HL-60/S4 treated with phorbol 12-myristate 13-acetate at 8.2 ng/mL for 4 days and 3 days (cell line): ENCODE measurements around the gene METTL26.

Source experiments
- in situ Hi-C: fragments of 300-500 bp; cut with MboI; formaldehyde crosslinking; loops from 2 replicates; pipeline ENCODE4 v1.15.0; 2022; ENCODE audit warnings: low sequenced_read_pairs

Gene METTL26

DNA sequence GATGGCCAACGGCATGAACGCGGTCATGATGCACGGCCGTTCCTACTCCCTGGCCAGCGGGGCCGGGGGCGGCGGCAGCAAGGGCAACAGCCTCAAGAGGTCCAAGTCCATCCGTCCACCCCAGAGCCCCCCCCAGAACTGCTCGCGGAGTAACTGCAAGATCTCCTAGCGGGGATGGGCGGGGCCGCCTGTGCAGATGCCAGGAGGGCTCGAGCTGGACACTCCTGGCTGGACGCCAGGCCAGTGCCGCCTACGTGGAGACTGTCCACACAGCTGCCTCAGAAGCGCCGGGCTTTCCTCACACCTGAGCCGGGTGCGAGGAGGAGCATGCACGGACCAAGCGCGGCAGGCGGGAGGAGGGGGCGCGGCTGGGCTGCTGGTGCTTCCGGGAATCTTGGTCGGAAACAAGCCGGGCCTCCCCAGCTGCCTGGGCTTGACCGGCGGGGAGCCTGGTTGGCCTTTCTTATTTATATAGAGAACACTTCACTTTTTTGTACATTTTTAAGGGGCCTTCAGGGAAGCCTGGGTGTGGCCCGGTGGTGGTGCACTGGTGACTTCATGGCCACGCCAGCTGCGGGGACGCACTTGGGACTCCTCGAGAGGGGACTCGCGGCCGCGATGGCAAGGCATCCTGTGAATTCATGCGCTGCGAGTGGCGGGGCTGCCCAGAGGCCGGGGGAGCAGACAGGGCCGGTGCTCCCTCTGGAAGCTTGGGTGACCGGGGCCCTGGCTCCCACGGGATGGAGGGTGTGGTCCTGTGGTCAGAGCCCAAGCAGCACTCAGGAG lies 8.5 kb downstream of the METTL26 start:
- in situ Hi-C loops: no loop called here

DNA sequence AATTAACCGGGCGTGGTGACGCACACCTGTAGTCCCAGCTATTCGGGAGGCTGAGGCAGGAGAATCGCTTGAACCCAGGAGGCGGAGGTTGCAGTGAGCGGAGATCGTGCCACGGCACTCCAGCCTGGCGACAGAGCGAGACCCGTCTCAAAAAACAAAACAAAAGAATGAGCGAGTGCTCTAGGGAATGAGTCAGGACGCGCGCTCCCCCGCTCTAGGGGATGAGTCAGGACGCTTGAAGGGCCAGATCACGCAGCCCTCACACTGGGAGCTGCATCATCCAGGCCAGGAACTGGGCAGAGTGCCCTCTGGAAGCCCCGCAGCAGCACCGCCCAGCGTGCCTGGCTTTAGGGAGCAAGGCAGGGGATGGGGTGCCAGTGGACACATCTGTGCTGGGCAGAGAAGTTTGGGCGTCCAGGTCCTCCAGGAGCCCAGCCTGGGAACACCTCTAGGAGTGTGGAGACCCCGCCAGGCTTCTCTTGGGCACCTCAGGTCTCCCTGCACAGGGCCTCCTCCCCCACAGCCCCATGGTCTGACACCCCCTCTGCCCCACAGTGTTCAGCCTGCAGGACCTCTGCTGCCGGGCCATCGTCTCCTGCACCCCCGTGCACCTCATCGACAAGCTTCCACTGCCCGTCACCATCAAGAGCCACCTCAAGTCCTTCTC lies 9.2 kb downstream of the METTL26 start:
- in situ Hi-C loops: no loop called here

DNA sequence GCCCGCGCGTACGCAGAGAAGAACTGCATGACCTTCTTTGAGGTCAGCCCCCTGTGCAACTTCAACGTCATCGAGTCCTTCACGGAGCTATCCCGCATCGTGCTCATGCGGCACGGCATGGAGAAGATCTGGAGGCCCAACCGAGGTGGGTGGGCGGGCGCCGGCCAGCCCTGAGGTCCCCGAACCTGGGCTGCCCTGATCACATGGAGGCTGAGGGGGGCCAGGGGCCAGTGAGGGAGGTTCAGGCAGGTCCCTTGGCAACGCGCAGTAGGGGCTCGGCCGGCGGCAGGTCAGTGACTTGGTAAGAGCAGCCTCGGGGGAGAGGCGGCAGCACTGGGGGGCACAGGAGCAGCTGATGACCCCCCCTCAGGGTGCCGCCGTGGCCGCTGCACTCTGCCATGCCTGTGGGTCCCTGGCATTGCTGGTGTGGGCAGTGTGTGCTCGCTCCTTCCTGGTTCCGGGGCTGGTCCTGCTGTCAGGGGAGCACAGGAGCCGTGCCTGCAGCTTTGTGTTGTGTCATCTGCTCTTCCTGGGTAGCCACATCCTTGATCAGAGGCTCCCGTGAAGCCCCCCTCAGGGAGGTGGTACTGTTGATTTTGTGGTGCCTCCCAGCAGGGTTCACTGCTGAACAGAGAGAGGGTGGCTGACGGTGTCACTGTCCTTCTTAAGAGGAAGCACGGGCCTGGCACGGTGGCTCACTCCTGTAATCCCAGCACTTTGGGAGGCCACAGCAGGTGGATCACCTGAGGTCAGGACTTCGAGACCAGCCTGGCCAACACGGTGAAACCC lies 9.9 kb downstream of the METTL26 start:
- in situ Hi-C loops: no loop called here

DNA sequence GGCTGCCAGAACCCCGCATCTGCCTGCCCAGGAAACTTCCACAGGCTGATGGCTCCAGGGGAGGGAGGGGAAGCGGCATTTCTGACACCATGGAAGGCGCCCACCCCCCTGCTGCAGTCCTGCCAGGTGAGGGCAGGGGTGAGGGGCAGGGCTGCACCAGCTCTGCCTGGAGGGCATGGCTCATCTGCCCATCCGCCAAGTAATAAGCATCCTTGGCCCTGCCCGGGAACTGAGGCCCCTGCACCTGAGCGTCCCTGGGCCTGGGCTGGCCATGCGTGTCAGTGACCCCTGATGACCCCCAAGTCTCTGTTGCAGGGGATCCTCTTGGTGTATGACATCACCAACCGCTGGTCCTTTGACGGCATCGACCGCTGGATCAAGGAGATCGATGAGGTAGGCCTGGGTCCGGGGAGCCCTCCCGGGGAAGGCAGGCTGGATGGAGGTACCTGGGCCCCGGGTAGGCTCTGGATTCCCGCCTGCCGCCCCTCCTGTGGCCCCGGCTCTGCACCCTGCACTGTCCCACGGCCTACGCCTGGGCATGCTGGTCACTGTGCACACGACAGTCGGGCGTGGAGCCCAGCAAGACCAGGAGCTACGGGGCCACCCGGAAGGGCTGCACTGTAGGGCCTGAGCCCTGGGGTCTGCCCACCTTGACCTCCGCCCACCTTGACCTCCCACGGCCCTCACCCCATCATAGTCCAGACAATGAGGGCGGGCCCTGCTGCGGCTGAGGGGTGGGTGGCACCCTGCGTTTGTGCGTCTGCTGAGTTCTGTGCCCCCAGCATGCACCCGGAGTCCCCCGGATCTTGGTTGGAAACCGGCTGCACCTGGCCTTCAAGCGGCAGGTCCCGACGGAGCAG lies 10.8 kb downstream of the METTL26 start:
- in situ Hi-C loops: no loop called here

DNA sequence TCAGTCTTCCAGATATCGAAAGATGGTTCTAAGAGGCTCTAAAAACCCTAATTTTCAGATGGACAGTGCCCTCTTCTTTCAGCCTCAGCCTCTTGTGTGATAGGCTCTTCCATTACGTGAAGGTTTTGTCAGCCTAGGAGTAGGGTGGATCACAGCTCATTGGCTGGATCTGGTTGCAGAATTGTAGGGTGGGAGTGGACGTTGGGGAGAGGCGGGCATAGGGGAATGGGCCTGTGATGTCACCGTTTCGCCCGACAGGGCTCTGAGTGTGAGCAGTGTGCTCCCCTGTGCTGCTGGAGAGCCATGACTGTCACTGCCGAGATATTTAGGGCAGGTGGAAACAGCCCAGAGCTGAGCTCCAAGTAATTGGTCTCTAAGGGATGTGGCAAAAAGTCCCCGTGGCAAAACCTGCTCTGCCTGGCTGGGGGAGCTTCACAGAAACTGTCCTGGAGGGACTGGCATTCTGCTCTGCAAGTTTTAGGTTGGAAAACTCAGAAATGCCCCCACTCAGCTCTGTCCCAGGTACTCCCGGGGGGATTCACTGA lies 11.5 kb downstream of the METTL26 start:
- in situ Hi-C loops: no loop called here

DNA sequence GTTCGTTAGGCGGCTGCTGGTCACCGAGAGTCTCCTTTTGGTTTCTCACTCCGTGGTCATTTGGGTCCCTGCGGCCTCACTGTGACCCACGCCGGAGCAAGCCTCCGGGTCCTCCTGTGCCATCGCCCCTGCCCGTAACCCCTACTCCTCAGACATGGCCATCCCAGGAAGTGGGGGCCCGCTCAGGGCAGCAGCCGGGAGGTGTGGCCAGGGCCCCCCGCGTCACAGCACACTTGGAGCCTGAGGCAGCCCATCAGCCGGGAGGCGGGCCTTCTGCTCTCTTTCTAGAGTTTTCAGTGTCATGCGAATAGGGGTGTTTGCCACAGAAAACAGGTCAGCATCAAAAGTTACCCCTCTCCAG lies 13.2 kb downstream of the METTL26 start:
- in situ Hi-C loops: no loop called here

DNA sequence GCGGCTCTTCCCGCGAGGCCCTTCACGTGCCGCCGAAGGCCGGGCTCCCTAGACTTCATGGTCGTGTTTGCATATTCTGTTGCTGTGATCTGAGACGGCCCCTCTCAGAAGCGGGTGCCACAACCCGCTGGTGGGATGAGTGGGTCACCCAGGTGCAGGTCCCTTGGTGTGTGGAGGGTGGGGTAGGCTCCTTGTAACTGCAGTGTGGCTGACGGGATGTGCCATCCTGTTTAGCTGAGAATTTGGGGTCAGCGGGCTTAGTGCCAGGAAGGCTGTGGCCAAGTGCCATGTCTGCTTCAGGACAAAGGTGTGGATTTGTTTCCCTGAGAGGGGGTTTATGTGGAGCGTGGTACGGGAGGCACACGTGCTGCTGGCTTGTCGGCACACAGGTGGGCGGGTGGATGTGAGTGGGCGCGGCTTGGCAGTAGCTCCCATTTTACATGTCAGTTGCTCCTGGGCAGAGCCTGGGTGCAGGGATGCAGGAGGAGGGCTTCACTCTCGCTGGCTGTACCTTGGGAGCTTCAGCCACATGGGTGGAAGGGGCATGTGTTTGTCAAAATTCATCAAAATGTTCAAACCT lies 14.5 kb downstream of the METTL26 start:
- in situ Hi-C loops: no loop called here

DNA sequence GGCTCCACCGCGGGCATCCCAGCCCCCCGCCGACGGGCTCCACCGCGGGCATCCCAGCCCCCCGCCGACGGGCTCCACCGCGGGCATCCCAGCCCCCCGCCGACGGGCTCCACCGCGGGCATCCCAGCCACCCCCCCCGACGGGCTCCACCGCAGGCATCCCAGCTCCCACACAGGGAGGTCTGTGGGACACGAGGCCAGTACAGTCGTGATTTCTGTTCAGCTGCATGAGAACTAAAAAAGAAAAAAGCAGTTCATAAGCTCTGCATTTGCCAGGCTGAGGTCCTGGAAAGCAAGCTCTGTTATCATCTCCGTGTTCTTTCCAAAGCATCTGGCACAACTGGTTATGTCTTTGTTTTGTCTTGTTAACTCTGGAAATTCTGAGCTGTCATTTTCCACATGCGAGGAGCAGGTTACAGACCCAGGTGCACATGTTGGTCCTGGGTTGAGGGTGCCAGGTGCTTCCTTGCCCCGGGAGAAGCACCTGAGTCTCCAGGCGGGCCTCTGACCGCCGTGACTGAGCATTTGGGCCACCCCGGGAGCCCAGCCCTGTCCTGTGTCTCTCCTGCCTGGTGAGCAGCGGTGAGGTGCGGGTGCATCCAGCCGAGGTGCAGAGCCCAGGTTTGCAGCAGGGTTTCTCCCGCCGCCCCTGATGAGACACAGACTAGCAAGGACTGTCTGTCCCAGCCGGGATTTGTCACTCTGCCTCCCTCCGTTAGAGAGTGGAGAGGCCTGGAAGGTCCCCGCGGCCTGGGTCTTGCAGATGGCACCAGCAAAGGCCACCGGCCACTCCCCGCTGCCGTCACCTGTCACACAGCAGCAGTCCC lies 15.2 kb downstream of the METTL26 start:
- in situ Hi-C loops: no loop called here

DNA sequence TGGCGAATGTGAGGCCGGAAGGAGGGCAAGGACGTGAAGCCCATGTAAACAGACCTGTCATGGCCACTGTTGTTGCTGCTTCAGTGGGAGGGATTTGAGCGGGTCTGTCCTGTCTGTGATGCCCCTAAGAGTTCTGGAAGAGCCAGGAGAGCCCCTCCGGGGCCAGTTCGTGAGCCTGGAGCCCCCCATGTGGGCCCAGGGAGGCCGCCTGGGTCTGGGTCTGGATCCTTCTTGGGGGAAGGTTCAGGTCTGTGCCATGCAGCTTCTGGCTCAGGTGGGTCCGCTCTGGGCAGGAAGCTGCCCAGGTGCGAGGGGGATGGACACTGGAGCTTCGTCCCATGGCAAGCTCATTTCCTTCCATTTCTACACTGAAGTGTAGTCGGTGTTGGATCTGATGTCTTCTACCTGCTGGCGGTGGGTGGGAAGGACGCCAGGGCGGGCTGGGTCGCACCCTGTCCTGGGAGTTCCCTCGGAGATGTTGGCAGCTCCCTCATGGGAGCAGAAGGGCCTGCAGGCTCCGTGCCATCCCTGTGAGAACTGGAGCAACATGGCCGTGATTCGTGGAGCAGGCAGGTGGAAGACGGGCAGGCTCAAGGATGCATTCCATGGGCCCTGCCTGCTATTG lies 16.5 kb downstream of the METTL26 start:
- in situ Hi-C loops: no loop called here

DNA sequence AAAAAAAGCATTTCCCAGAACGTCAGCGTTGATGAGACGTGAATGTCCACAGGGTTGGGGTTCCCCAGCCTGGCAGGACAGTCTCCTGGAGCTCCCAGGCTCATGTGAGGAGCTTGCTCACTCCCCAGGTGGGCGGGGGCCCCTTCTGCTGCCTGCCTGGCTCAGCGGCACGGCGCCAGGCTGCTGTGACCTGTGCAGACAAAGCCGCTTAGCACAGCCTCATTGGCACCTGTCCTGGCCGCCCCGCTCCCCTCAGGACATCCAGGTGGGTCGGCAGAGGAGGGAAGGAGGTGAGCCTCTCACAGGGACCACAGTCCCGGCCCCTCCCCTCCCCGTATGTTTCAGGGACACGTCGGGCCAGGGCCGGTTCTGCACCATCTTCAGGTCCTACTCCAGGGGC lies 18.2 kb downstream of the METTL26 start:
- in situ Hi-C loops: no loop called here

DNA sequence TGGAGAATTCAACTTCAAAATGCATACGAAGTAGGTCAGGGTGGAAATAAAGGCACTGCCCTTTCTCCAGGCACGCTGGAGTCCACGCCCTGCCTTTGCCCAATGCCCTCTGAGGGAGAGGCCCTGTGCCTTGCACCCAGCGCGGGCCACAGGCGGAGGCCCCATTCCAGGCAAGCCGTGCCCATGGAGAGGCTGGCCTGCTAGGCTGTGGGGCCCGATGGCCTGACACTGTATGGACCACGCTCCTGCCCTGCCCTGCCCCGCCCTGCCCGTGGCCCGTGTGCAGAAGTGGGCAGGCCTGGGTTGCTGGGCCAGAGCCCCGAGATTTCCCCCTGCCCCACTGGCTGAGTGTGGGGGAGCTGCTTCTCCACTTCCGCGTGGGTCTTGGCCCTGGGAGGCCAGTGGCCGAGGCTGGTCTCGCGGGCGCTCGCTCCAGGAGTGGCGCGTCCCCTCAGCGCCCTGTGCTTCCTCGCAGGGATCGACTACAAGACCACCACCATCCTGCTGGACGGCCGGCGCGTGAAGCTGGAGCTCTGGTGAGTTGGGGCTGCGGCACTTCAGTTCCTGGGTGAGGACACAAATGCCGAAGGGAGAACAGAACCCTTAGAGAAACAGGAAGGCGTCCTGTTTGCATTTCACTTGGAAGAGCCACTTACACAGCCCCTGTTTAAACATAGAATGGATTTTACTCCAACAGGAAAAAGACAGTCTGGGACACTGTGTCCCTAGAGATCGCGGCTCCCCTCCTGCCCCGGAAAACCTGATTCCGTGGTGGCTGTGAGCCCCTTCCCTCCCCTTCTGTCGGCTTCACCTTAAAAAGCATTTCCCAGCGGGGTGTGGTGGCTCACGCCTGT lies 19.1 kb downstream of the METTL26 start:
- in situ Hi-C loops: no loop called here

DNA sequence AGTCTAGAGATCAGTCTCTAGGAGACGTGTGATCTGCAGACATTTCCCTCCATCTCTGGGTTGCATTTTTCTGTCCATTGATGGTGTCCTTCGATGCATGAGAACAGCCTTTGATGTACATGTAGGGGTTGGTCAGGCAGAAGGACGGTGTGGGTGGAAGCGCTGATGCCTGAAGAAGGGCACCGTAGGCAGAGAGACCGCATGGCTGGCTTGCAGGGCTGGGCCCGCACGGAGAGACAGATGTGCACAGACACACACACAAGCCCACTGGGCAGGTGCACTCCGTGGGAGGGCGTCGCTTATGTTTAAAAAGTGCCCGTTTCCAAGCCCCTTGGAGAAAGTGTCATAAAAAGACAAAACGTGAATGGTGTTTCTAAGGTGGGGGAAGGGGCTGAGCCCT lies 21.0 kb downstream of the METTL26 start:
- in situ Hi-C loops: no loop called here

DNA sequence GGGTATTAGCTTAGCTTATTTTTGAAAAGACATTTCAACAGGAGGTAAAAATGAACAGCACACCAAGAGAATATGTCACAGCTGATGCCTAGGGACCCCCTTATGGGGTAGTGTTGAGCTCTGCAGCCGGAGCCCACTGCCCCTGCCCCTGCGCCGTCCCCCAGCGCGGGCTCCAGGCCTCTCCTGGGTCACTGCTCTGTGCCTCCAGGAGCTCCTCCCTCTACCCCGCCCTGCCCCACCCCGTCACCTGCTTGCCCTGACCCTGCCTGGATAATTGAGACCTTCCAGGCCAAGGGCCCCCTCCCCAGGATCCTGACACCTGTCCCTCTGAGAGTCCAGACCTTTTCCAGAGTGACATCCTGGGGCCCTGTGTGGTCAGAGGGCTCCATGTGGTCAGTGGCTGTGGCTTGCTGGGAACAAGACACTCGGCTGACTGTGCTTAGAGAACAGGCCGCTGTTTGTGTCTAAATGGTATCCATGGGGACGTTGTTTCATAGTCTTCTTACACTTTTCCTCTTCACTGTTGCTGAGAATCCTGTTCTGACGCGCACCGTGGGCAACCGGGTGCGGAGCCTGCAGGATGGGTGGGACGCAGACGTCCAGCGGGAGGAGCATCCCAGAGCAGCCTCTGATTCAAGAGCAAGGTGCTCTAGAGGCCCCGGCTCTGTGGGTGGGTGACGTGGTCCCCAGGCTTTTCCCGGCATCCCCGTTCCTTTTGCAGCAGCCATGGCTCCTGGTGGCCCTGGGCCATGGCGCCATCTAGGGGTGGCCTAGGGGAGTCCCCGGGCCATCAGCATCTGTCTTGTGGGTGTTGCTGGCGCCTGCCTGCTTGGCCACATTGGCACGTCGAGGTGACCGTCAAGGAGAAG lies 25.4 kb downstream of the METTL26 start:
- in situ Hi-C loops: no loop called here

DNA sequence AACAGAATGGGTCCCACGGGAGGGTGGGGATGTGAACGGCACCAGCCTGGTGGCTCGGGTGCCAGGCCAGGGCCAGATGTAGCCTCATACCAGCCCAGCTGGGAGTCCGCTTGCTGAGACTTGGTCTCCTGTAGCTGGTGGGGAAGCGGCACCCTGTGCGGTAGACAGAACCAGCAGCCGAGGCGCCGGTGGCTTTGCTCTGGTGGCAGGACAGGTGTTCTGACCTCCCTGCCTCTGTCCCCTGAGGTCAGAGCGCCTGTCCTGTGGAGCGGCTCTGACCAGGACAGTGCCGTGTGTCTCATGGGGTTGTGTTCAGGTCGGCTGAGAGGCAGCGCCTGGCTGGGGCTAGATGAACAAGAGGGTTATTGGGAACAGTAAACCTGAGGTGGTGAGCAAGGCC lies 26.1 kb downstream of the METTL26 start:
- in situ Hi-C loops: no loop called here

DNA sequence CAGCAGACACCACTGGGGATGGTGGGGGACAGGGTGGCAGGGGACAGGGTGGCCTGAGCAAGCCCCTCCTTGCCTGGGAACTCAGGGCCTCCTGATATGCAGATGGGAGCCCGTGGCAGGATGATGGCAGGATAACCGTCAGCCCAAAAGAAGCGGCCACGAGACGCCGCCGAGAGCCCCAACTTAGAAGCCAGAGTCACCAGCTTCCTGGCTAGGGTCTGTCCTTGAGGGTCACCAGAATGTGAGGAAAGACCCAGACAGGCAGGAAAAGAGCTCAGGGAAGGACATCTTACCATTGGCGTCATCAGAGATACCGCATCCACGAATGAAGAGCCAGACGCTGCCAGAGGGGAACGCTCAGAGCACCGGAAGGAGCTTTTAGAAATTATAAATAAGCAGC lies 26.8 kb downstream of the METTL26 start:
- in situ Hi-C loops: no loop called here

DNA sequence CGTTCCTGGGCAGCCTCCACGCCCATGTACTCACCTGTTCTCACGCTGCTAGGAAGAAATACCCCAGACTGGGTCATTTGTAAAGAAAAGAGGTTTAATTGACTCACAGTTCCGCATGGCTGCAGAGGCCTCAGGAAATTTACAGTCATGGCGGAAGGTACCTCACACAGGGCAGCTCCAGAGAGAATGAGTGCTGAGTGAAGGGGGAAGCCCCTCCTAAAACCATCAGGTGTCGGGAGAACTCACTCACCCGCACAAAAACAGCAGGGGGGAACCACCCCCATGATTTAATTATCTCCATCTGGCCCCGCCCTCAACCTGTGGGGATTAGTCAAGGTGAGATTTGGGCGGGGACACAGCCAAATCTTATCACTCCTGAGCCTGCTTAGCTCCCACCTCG lies 28.1 kb downstream of the METTL26 start:
- in situ Hi-C loops: no loop called here

DNA sequence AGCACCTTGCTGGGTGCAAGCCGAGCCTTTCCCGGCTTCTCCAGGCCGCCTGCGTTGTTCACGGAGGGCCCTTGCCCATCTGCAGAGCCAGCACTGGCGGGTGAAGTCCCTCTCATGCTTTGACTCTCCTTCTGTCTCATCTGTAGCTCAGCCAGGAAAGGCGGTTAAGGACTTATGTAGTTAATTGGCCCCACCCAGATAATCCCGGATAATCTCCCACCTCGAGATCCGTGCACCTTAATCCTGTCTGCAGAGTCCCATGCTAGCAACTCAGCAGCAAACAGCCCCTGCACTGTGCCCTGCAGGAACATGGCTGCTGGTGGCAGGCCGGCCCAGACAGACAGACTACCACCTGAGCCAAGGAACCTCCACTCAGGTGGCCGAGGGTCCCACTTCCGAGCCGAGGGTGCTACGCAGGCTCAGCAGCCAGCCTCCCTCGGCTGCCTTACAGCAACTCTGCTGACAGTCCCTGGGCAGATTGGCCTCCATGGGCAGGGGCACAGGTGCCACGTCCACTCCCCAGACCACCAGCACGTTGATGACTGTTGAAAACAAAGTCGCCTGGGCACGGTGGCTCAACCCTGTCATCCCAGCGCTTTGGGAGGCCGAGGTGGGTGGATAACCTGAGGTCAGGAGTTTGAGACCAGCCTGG lies 29.3 kb downstream of the METTL26 start:
- in situ Hi-C loops: no loop called here
